ENCODE results near the gene ACTMAP. TPM values are rescaled to one million over a fixed set of nuclear protein-coding genes. Genes with fewer than 3 reads are reported as not detected.

ACTMAP gene
- total and polyA plus RNA-seq, 2 of the 8 experiments (the other 6 are each of a cell fraction or from before 2014, with no cell fraction given), result 24.1 to 26.5 TPM

- TF ChIP-seq, protein P1, sequence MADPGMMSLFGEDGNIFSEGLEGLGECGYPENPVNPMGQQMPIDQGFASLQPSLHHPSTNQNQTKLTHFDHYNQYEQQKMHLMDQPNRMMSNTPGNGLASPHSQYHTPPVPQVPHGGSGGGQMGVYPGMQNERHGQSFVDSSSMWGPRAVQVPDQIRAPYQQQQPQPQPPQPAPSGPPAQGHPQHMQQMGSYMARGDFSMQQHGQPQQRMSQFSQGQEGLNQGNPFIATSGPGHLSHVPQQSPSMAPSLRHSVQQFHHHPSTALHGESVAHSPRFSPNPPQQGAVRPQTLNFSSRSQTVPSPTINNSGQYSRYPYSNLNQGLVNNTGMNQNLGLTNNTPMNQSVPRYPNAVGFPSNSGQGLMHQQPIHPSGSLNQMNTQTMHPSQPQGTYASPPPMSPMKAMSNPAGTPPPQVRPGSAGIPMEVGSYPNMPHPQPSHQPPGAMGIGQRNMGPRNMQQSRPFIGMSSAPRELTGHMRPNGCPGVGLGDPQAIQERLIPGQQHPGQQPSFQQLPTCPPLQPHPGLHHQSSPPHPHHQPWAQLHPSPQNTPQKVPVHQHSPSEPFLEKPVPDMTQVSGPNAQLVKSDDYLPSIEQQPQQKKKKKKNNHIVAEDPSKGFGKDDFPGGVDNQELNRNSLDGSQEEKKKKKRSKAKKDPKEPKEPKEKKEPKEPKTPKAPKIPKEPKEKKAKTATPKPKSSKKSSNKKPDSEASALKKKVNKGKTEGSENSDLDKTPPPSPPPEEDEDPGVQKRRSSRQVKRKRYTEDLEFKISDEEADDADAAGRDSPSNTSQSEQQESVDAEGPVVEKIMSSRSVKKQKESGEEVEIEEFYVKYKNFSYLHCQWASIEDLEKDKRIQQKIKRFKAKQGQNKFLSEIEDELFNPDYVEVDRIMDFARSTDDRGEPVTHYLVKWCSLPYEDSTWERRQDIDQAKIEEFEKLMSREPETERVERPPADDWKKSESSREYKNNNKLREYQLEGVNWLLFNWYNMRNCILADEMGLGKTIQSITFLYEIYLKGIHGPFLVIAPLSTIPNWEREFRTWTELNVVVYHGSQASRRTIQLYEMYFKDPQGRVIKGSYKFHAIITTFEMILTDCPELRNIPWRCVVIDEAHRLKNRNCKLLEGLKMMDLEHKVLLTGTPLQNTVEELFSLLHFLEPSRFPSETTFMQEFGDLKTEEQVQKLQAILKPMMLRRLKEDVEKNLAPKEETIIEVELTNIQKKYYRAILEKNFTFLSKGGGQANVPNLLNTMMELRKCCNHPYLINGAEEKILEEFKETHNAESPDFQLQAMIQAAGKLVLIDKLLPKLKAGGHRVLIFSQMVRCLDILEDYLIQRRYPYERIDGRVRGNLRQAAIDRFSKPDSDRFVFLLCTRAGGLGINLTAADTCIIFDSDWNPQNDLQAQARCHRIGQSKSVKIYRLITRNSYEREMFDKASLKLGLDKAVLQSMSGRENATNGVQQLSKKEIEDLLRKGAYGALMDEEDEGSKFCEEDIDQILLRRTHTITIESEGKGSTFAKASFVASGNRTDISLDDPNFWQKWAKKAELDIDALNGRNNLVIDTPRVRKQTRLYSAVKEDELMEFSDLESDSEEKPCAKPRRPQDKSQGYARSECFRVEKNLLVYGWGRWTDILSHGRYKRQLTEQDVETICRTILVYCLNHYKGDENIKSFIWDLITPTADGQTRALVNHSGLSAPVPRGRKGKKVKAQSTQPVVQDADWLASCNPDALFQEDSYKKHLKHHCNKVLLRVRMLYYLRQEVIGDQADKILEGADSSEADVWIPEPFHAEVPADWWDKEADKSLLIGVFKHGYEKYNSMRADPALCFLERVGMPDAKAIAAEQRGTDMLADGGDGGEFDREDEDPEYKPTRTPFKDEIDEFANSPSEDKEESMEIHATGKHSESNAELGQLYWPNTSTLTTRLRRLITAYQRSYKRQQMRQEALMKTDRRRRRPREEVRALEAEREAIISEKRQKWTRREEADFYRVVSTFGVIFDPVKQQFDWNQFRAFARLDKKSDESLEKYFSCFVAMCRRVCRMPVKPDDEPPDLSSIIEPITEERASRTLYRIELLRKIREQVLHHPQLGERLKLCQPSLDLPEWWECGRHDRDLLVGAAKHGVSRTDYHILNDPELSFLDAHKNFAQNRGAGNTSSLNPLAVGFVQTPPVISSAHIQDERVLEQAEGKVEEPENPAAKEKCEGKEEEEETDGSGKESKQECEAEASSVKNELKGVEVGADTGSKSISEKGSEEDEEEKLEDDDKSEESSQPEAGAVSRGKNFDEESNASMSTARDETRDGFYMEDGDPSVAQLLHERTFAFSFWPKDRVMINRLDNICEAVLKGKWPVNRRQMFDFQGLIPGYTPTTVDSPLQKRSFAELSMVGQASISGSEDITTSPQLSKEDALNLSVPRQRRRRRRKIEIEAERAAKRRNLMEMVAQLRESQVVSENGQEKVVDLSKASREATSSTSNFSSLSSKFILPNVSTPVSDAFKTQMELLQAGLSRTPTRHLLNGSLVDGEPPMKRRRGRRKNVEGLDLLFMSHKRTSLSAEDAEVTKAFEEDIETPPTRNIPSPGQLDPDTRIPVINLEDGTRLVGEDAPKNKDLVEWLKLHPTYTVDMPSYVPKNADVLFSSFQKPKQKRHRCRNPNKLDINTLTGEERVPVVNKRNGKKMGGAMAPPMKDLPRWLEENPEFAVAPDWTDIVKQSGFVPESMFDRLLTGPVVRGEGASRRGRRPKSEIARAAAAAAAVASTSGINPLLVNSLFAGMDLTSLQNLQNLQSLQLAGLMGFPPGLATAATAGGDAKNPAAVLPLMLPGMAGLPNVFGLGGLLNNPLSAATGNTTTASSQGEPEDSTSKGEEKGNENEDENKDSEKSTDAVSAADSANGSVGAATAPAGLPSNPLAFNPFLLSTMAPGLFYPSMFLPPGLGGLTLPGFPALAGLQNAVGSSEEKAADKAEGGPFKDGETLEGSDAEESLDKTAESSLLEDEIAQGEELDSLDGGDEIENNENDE (IDR thresholded peaks at IDR 0.05; ENCODE audit: insufficient replicate concordance, low read length), result no peak
- TF ChIP-seq SP4 (IDR thresholded peaks at IDR 0.05; ENCODE audit: low read length), result no peak
- TF ChIP-seq SIN3A (conservative IDR thresholded peaks at IDR 0.05 in 1 of 2, IDR thresholded peaks at IDR 0.05 in 1 of 2; ENCODE audit: low read depth in 1 of 2, low read length in 2 of 2), result no peak
- no peak for TF ChIP-seq CTCF (IDR thresholded peaks at IDR 0.05; ENCODE audit: control extremely low read depth in 1 of 3, insufficient read depth in 1 of 3, low read depth in 1 of 3, low read length in 3 of 3)
- TF ChIP-seq SP1 (IDR thresholded peaks at IDR 0.05; ENCODE audit: low read depth, low read length), result no peak
- TF ChIP-seq RAD21 (IDR thresholded peaks at IDR 0.05 in 1 of 2, conservative IDR thresholded peaks at IDR 0.05 in 1 of 2; ENCODE audit: low read depth in 2 of 2, low read length in 2 of 2), result no peak
- TF ChIP-seq RXRA (IDR thresholded peaks at IDR 0.05; ENCODE audit: insufficient read depth, low read depth, low read length), result no peak
Observed at GRCh38 chr19:40700083-40700482, 50.2 kb downstream of the ACTMAP start (continued).

Measured in H1 (cell line).